ENCODE data around the gene STK38.

GRCh38 chr6:36445621-36446020 is 101.7 kb downstream of the STK38 start:
- no peak for TF ChIP-seq POLR2A (IDR thresholded peaks at IDR 0.05)
- no peak for TF ChIP-seq POLR2AphosphoS5 (IDR thresholded peaks at IDR 0.05)
- no peak for TF ChIP-seq CTCF (IDR thresholded peaks at IDR 0.05)
